GM15510 (cell line): ENCODE data around the gene ZNF891.

Source experiments
- POLR2A ChIP-seq: IDR thresholded peaks from 3 replicates; pipeline ENCODE4 v1.6.1; 2011; ENCODE audit warnings: borderline replicate concordance; ENCODE audit not compliant: insufficient read length; ENCODE audit errors: extremely low read depth

The ZNF891 gene

DNA sequence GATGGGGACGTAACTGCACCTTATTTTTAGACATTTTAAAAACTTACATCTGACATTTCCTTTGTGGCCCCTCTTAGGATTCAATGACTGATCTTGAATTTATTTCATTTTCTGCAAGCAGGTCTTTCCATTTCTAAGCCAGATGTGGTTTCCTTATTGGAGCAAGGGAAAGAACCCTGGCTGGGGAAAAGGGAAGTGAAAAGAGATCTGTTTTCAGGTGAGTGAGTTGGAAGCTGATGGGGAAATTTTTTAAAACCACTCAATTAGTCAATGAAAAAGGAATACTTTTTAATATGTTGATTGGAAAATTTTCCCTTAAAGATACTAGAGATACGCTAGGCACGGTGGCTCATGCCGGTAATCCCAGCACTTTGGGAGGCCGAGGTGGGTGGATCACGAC, 46.7 kb downstream of the ZNF891 start:
- TF ChIP-seq POLR2A = no peak

- no peak for TF ChIP-seq POLR2A
Observed at GRCh38 chr12:133081159-133081780, 48.8 kb downstream of the ZNF891 start.

- peak; percentile 61 for TF ChIP-seq POLR2A
Observed at GRCh38 chr12:133080368-133081158, 49.5 kb downstream of the ZNF891 start, which contains the start of gene ZNF140. Gene ZNF140, plus strand, starts transcription at chr12:133080923. Its CDS starts 398 bp downstream, at chr12:133081321.

- no peak for TF ChIP-seq POLR2A
Observed at GRCh38 chr12:133080026-133080367, 50.1 kb downstream of the ZNF891 start.

DNA sequence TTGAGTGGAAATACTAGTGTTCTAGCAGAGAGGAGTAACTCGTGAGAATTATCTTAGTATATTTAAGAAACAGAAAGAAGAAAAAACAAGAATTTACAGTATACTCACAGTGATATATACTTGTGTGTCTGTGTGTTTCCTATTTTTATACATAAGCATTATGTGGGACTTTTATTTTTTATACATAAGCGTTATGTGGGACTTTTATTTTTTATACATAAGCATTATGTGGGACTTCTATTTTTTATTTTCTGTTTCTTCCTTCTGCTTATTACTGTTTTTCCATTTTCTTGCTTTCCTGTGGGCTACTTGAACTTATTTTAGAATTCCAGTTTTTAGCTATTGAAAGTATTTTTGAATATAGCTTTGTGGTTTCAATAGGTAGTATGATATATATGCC, 56.2 kb downstream of the ZNF891 start:
- no peak for TF ChIP-seq POLR2A

DNA sequence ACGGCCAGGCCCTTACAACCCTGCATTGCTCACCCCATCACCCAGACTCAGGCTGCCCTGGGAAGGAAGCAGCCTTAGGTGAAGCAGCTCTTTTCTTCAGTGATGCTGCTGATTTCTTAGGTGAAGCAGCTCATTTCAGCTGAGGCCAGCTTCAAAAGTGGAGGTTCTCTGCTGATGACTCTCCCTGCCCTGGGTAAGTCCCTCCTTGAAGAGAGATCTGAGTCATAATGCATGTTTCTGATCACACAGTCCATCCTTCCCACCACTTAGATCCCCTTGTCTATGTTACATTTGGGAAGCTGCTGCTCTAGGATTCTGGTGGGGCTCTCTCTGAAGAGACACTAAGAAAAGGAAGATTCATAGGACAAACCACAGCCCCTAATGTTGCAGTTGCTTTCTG, 66.5 kb downstream of the ZNF891 start:
- TF ChIP-seq POLR2A = no peak

- TF ChIP-seq POLR2A = no peak
Observed at GRCh38 chr12:133061954-133062353, 68.1 kb downstream of the ZNF891 start.

GRCh38 chr12:133058203-133059113, 71.6 kb downstream of the ZNF891 start:
- TF ChIP-seq POLR2A = no peak

GRCh38 chr12:133057446-133057845, 72.6 kb downstream of the ZNF891 start:
- no peak for TF ChIP-seq POLR2A
